ENCODE data around the gene CFAP251.

CFAP251 gene

DNA sequence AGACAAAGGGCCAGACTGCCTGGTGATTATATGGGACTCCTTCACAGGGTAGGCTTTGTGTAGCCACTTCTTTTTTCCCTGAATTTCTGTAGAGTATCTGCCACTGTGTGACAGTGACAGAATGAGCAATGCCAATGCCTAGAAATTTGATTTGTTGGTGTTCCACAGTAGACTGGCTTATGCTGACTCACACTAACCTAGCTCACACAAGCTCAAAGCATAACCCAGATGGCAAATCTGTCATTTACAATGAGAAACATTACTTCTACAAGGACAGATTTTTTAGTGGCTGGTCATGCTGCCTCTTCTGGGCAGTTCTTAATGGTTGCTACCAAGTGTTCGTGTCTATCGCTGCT lies 15.9 kb downstream of the CFAP251 start:
- in situ Hi-C loops (cut with HindIII; ENCODE audit: low pct_ligation_motif_present, low pct_unique_long_range_greater_than_20kb, low sequenced_read_pairs), result no loop called here
- DNase-seq, result no peak

DNA sequence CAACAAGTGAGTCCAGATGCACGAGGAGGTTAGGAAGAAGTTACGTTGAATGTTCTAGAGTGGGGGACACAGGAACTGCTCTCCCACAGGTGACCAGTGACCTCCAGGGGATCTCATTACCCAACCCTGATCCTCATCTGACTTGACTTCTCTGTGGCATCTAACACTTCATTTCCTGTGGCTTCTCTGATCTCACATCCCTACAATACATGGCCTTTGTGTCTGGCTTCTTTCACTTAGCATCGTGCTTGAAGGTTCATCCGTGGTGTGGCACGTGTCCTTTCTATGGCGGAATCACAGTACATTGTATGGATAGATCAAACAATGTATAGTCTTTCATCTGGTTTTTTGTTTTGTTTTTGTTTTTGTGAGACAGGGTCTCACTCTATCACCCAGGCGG lies 19.3 kb downstream of the CFAP251 start:
- in situ Hi-C loops (cut with HindIII; ENCODE audit: low pct_ligation_motif_present, low pct_unique_long_range_greater_than_20kb, low sequenced_read_pairs), result no loop called here
- DNase-seq, result no peak

DNA sequence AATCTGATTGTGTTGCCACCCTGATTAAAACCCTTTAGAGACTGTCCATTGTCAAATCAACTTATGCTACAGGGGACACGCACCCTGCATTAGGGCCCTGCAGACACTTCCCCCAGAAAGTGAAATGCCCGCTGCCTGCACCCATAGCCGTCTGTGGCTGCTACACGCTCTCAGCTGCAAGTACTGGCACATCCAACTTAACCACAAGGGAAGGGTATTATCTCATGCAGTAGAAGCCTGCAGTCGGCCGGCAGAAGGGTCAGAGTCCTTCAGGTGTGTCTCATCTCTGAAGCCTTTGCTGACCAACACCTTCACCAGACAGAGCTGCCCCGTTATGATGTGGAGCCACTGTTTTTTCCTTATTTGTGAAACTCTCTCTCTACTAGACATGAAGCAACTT lies 20.8 kb downstream of the CFAP251 start:
- no peak for DNase-seq
- in situ Hi-C loops (cut with HindIII; ENCODE audit: low pct_ligation_motif_present, low pct_unique_long_range_greater_than_20kb, low sequenced_read_pairs), result no loop called here

DNA sequence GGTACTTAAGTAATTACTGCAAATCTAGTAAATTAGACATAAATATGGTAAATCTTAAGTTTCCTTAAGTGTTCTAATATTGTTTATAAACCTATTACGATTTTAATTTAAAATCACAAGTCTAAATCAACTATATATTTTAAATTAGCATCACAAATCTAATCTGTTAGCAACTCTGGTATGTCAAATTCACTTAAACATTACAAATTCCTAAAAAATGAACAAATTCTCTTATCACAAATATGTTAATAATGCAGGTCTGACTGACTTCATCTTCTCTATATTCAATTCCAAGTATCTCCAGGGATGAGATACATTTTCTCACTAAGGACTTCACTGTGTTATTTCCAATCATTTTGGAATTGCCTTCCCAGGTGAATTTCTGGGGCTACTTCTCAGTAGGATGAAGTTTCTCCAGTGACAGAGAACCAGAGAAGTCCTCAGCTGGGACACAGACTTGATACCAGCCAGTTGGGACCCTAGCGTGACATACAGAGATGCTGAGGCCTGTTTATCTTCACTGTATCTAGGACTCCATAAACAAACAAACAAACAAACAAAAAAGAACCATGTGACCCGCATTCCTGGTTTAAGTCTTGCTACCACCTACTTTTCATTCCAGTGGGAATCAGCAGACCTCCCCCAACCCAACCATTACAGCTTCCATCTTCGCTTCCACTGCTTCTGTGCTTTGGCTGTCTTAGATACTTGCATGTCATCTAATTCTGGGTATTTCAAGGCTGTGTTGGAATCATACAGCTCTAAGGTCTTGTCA lies 21.8 kb downstream of the CFAP251 start:
- no peak for DNase-seq
- in situ Hi-C loops (cut with HindIII; ENCODE audit: low pct_ligation_motif_present, low pct_unique_long_range_greater_than_20kb, low sequenced_read_pairs), result no loop called here

DNA sequence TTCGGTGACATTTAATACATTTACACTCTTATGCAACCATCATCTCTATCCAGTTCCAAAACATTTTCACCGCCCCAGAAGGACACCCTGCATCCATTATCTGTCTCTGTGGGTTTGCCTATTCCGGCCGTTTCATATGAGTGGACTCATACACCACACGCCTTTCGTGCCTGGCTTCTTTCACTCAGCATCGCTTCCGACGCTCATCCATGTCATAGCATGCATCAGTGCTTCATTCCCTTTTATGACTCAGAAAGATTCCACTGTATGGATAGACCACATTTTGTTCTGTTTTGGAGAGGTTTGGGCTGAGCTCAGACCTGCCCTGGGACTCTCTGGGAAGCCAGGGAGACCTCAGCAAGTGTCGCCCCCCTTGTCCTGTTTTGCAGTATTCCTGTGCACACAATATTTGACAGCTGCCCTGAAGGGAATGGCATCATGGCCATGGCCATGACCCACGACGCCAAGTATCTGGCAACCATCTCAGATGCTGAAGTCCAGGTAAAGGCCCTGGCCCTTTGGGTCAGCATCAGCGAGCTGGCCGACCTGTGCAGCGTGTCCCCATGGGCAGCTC lies 23.8 kb downstream of the CFAP251 start:
- DNase-seq, result peak; percentile 60
- in situ Hi-C loops (cut with HindIII; ENCODE audit: low pct_ligation_motif_present, low pct_unique_long_range_greater_than_20kb, low sequenced_read_pairs), result no loop called here

DNA sequence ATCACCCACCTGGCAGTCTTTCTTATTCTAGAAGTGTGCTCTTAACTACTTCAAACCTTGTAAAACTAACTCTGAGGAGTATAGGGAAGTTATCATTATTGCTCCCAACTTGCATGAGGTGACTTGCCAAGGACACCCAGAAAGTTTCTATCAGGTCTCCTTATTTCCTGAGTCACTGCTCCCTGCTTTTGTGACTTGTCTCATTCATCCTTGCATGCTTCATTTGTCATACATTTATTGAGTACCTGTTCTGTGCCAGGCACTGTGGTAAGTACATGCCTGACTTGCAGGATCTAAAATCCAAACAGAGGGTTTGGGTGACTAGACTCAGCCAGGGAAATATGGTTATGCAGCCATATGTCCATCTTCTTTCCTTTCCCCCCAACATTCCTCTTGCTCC lies 25.5 kb downstream of the CFAP251 start:
- in situ Hi-C loops (cut with HindIII; ENCODE audit: low pct_ligation_motif_present, low pct_unique_long_range_greater_than_20kb, low sequenced_read_pairs), result no loop called here
- no peak for DNase-seq

DNA sequence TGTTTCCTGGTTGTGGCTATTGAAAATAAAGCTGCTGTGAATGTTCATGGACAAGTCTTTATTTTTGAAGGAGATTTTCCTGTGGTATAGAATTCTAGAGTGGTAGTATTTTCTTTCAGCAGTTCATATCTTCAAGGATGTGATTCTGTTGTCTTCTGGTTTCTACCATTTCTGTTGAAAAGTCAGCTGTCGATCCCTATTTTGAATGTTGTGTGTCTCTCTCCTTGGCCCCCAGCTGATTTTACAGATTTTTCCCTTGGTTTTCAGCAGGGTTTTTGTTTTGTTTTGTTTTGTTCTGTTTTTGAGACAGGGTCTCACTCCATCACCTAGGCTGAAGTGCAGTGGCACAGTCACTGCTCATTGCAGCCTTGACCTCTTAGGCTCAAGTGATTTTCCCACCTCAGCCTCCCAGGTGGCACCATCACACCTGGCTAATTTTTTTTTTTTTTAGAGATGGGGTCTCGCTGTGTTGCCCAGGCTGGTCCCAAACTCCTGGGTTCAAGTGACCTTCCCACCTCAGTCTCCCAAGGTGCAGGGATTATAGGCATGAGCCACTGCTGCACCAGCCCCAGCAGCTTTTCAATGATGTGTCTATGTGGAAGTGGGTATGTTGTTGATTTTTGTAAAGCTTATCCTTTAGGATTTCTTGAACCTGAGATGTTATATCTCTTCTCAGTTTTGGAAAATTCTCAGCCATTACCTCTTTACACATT lies 28.1 kb downstream of the CFAP251 start:
- DNase-seq, result no peak
- in situ Hi-C loops (cut with HindIII; ENCODE audit: low pct_ligation_motif_present, low pct_unique_long_range_greater_than_20kb, low sequenced_read_pairs), result no loop called here

DNA sequence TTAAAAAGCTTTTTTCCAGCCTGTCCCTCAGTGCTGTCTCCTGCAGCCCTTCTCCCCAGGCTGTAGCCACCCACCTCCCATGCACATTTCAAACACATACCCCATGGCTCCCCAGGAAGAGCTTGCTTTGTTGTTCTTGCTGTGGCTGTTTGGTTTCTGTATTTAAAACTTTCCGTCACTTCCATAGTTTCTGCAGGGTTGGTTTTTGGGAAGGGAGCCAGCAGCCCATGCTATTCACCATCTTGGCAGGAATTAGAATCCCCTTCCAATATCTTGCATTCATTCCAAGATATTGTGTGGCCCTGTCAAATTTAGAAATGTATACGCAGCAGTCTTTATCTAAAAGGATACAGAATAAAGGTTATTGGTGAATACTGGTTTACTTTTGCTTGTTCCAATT lies 29.6 kb downstream of the CFAP251 start:
- DNase-seq, result no peak
- in situ Hi-C loops (cut with HindIII; ENCODE audit: low pct_ligation_motif_present, low pct_unique_long_range_greater_than_20kb, low sequenced_read_pairs), result no loop called here

DNA sequence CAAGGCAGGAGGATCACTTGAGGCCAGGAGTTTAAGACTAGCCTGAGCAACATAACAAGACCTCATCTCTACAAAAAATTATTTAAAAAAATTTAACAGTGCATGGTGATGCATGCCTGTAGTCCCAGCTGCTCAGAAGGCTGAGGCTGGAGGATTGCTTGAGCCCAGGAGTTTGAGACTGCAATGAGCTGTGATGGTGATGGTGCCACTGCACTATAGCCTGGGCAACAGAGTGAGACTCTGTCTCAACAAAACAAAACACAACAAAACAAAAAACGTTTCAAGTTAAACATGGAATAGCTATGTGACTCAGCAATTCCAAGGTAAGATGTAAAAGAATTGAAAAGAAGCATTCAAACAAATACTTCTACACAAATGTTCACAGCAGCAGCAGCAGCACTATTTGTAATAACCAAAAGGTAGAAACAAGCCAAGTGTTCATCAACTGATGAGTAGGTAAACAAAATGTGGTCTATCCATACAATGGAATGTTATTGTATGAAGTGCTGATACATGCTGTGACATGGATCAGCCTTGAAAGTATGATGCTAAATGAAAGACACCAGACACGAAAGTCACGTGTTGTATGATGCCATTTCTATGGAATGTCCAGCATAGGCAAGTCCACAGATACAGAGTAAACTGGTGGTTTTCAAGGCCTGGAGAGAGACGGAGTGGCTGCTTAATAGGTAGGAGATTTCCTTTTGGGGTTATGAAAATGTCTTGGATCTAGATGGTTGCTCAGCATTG lies 31.4 kb downstream of the CFAP251 start:
- in situ Hi-C loops (cut with HindIII; ENCODE audit: low pct_ligation_motif_present, low pct_unique_long_range_greater_than_20kb, low sequenced_read_pairs), result no loop called here
- DNase-seq, result peak; percentile 24

DNA sequence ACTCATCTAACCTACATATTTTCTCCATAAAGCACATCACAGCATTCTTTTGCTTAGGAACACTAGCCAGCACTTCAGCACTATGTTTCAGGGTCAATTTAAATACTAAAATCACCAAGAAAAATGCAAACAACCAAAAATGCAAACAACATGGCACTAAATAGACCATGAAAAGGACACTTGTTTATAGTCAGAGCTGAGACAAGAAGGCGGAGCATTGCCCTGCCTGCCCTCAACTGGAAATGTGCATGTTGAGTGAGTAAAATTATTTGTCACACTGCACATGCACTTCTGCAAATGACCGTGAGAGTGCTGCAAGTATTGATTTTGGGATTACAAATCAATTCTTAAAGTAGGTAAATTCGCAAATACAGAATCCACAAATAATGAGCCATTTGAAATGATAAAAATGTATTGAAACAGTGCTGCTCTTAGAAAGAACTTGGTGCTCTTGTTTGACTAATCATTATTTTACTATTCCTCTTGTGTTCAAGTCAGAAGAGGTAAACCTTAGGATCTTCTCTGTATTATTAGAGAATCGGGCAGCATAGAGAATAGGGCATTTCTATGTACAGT lies 34.8 kb downstream of the CFAP251 start:
- DNase-seq, result no peak
- in situ Hi-C loops (cut with HindIII; ENCODE audit: low pct_ligation_motif_present, low pct_unique_long_range_greater_than_20kb, low sequenced_read_pairs), result no loop called here

DNA sequence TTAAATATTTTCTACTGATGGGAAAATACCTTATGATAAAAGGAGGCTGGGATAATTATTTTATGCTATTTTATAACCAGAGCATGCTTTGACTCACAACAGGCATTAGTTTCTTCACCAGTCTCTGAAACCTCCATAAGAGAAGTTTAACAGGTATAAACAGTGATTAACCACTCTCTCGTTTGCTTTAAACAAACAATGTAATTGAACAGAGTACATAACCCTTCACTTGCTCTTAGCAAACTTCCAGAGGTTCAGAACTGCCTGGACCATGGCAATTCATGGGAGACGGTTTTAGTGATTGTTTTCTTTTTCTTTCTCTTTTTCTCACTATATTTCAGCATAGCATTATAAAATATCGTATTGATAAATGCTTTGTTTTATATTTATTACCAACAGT lies 35.3 kb downstream of the CFAP251 start:
- no peak for DNase-seq
- in situ Hi-C loops (cut with HindIII; ENCODE audit: low pct_ligation_motif_present, low pct_unique_long_range_greater_than_20kb, low sequenced_read_pairs), result no loop called here

DNA sequence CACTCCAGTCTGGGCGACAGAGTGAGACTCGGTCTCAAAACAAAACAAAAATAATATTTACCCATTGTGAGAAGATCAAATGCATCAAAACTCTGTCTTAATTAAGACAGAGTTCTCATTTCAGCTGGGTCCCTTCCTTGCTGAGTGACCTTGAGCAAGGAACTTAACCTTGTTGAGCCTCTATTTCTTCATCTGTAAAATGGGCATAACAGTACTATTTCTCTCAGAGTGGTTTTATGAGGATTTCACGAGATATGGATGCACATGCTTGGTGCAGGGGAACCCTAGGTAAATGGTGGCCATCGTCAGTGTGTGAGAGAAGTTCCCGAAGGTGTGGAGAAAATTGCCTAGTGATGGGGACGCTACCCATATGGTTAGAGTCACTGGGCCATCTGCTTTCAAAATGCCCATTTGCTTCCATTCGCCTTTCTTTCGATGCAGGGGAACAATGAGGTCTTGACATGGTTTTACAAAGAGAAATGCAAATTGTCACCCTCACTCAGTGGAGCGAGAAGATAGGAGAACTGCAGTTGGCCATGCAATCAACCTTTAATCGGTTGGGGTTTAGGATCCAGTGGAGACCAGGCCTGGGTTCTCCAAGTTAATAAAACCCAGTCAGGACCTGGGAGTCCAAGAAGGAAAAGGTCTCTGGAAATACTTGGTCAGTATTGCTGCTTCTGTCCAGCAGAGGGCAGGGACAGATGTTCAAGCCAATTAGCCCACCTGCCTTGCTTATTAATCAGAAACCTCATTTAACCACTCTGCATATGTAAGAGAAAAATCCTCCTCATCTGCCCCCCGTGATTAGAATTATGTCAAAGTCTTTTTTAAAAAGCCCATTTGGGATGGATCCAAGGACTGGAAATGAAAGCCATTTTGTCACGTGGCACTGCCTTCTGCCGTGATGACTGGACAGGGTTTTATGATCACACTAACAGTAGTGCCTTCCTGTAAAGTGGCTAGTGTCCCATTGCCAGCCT lies 37.2 kb downstream of the CFAP251 start:
- peak; percentile 46 for DNase-seq
- in situ Hi-C loops (cut with HindIII; ENCODE audit: low pct_ligation_motif_present, low pct_unique_long_range_greater_than_20kb, low sequenced_read_pairs), result no loop called here

DNA sequence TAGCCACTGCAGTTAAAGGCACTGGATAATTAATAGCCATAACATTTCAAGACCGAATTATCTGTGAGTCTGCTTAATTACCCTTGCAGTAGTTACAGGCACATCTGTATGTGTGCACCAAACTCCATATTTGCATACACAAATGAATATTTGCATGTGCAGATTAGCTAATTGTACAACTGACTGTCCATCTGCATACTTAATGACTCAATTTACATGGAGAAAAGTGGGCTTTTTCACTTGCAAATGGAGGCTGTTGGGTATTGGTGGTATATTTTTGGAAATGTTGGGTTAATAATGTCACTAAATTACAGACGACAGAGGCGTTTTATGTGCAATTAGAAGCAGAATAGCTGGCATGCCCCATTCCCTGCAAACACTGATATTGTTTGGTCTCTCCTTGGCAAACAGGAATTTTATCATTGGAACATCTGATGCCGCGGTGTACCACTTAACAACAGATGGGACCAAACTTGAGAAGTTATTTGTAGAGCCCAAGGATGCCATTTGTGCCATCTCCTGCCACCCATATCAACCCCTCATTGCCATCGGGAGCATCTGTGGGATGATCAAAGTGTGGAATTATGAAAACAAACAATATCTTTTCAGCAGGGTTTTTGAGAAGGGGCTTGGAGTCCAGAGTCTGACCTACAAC lies 39.6 kb downstream of the CFAP251 start:
- in situ Hi-C loops (cut with HindIII; ENCODE audit: low pct_ligation_motif_present, low pct_unique_long_range_greater_than_20kb, low sequenced_read_pairs), result no loop called here
- DNase-seq, result no peak

DNA sequence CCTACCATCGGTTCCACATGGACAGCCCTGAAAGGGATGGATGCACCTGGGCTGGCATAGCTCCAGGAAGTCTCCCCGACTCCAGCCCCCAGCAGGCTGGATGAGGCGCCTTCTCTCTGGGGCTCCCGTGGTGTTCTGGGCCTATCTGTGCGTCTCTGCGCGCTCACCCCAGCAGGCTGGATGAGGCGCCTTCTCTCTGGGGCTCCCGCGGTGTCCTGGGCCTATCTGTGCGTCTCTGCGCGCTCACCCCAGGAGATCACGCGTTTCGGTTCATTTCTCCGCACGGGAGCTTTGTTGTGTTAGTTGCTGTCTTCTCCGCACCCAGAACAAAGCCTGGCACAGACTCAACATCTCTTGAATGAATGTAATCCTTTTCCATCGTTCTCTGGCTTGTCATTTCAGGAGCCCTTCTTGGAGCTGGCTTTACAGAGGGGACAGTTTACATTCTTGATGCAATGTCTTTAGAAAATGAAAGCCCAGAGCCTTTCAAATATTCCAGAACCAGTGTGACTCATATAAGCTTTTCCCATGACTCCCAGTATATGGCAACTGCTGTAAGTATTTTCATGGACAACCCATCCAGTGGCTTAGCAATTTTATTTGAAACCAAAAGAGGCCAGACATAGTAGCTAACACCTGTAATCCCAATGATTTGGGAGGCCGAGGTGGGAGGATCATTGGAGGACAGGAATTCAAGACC lies 40.3 kb downstream of the CFAP251 start:
- no peak for DNase-seq
- in situ Hi-C loops (cut with HindIII; ENCODE audit: low pct_ligation_motif_present, low pct_unique_long_range_greater_than_20kb, low sequenced_read_pairs), result no loop called here

DNA sequence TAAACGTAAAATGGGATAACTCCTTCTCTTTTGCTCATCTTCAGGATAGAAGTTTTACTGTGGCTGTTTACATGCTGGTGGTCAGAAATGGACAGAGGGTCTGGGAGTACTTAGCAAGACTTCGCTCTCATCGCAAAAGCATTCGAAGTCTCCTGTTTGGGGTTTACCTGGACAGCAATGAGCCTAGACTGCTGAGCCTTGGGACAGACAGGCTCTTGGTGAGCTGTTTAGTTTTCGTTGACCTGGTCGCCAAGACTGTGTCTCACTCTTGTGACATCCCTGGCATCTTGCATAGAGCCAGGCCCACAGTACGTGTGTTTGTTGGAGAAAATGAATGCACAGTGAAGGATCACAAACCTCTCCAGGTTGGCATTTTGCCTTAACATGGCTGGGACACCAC lies 42.1 kb downstream of the CFAP251 start:
- DNase-seq, result no peak
- in situ Hi-C loops (cut with HindIII; ENCODE audit: low pct_ligation_motif_present, low pct_unique_long_range_greater_than_20kb, low sequenced_read_pairs), result no loop called here

DNA sequence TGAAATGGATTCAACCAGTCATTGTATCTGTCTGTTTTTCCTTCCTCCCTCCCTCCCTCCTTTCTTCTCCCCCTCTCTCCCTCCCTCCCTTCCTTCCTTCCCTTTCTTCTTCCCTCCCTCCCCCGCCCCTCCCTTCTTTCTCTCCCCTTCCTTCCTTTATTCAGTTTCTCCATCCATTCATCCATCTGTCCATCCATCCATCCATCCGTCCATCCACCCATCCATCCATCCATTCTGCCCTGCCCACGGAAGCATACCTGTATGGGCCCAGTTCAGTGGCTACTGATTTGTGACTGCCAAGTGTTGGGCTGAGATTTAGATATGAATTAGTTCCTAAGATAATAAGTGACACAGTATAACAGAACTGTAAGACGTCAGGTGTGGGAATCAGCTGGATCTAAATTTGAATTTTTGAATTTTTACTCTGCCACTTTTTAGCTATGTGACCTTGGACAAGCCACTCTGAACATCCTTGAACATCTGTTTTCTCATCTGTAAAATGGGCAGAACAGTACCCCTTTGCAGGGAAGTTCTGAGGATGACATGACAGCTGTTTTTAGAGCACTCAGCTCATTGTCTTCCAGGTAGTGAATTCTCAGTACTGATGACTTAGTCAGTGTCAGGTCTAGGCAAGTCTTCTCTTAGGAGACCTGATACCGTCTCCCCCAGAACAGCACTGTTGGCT lies 42.9 kb downstream of the CFAP251 start:
- no peak for DNase-seq
- in situ Hi-C loops (cut with HindIII; ENCODE audit: low pct_ligation_motif_present, low pct_unique_long_range_greater_than_20kb, low sequenced_read_pairs), result no loop called here

Measured in ACHN (cell line).